Upper lobe of right lung (tissue), 1 donor: ENCODE measurements around the gene PLIN1. TPM values are rescaled to one million over a fixed set of nuclear protein-coding genes. Genes with fewer than 3 reads are reported as not detected.

Experiments
- ATAC-seq: fragments of 200-7000 bp; cut with Tn5 transposase; one replicate; pipeline ENCODE4 v1.9.1; 2020; ENCODE audit warnings: mild to moderate bottlenecking, moderate library complexity
- DNase-seq: peaks from one replicate; pipeline ENCODE4 v3.0.0-alpha.2; 2020
- H3K27ac ChIP-seq: fragments of 200-600 bp; one replicate; pipeline ENCODE4 v1.8.0; 2022
- H3K27me3 ChIP-seq: fragments of 200-600 bp; one replicate; pipeline ENCODE4 v1.8.0; 2022; ENCODE audit warnings: mild to moderate bottlenecking
- H3K36me3 ChIP-seq: fragments of 200-600 bp; one replicate; pipeline ENCODE4 v1.8.0; 2022
- H3K4me1 ChIP-seq: fragments of 200-600 bp; one replicate; pipeline ENCODE4 v1.8.0; 2022
- H3K4me3 ChIP-seq: fragments of 200-600 bp; one replicate; pipeline ENCODE4 v1.8.0; 2022; ENCODE audit warnings: mild to moderate bottlenecking
- H3K9me3 ChIP-seq: fragments of 200-600 bp; one replicate; pipeline ENCODE4 v1.8.0; 2022
- intact Hi-C: fragments of 100-400 bp; cut with DNase I; formaldehyde crosslinking; loops from one replicate; pipeline ENCODE4 v1.11.0; 2022
- total RNA-seq: library from RNA; stranded (reverse); fragmentation: NEBNext Ultra II Directional; extraction: Animal tissue kit (Norgen Biotek cat#: 25700); gene quantifications from one replicate; pipeline ENCODE4 v1.2.1, GENCODE V29; 2021
- TF ChIP-seq, protein P1 (sequence below): fragments of 200-600 bp; IDR thresholded peaks from one replicate; pipeline ENCODE4 v1.8.0; 2022; ENCODE audit warnings: antibody characterized with exemption
- donor health status: DM: no; HTN: yes; CAD: no; lungs with severe emphysema.

The PLIN1 gene
- total RNA-seq, 1 donor from 2014 or later, result 1.1 TPM

DNA sequence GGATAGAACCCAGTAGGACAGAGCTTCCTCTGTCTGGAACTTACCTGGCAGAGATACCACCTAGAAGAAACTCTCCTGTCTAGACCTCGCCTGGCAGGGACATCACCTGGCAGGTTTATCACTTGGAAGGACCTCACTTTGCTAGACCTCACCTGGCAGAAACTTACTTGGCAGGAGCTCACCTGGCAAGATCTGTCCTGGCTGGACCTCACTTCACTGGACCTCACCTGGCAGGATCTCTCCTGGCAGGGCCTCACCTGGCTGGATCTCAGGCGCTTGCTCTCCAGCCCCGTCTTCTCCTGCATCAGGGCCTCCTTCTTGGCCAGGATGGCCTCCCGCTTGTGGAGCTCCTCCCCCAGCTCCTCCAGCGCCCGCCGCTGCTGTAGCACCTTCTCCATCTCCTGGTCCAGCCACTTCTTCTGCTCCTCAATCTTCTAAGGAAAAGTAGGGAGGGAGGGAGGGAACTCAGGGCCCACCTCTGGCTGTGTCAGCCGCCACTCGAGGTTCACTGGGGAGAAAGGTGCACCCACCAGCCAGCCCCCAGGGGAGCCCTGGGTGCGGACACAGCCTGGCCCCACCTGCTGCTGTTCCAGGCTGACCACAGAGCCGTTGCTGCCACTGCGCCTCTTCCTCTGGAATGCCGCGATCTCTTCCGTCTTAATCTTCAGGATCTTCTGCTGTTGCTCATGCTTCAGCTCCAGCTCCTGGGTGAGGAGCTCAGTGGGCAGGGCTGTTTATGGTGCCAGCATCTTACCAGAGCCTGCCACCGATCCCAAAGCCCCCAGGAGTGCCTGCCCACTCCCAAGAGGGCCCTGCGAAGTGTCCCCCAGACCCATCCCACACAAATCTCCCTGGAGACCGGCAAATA is 46.4 kb downstream of the PLIN1 start:
- intact Hi-C loops, result no loop called here
- Histone ChIP-seq H3K4me3 (no peak overlapping the region), H3K36me3 (no peaks in the 10 kb centered on the region), H3K4me1 (no peaks in the 10 kb centered on the region), H3K27ac (no peak overlapping the region), H3K9me3 (no peaks in the 10 kb centered on the region), H3K27me3 (no peaks in the 10 kb centered on the region)
- TF ChIP-seq, protein P1, sequence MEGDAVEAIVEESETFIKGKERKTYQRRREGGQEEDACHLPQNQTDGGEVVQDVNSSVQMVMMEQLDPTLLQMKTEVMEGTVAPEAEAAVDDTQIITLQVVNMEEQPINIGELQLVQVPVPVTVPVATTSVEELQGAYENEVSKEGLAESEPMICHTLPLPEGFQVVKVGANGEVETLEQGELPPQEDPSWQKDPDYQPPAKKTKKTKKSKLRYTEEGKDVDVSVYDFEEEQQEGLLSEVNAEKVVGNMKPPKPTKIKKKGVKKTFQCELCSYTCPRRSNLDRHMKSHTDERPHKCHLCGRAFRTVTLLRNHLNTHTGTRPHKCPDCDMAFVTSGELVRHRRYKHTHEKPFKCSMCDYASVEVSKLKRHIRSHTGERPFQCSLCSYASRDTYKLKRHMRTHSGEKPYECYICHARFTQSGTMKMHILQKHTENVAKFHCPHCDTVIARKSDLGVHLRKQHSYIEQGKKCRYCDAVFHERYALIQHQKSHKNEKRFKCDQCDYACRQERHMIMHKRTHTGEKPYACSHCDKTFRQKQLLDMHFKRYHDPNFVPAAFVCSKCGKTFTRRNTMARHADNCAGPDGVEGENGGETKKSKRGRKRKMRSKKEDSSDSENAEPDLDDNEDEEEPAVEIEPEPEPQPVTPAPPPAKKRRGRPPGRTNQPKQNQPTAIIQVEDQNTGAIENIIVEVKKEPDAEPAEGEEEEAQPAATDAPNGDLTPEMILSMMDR, result no peak
- no peak for ATAC-seq
- no peak for DNase-seq

DNA sequence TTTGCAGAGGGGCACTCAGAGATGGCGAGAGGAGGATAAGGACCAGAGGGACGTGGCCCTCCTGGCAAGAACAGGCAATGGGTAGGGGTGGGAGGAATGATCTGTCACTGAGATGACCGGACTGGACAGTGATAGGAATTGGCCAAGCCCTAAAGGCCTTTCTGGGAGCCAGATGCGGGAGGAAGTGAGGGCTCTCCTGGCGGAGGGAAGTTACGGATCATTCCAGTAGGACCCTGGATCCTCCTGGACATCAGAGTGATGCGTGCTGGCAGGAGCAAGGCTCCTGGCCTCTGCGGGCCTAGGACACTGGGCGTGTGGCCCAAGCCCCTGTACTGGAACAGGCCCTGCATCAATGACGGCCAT is 47.3 kb downstream of the PLIN1 start:
- DNase-seq, result no peak
- Histone ChIP-seq H3K27me3 (no peaks in the 10 kb centered on the region), H3K36me3 (no peaks in the 10 kb centered on the region), H3K4me3 (no peak overlapping the region), H3K9me3 (no peaks in the 10 kb centered on the region), H3K27ac (no peak overlapping the region), H3K4me1 (no peaks in the 10 kb centered on the region)
- ATAC-seq, result no peak
- intact Hi-C loops, result no loop called here
- TF ChIP-seq, protein P1, result no peak

DNA sequence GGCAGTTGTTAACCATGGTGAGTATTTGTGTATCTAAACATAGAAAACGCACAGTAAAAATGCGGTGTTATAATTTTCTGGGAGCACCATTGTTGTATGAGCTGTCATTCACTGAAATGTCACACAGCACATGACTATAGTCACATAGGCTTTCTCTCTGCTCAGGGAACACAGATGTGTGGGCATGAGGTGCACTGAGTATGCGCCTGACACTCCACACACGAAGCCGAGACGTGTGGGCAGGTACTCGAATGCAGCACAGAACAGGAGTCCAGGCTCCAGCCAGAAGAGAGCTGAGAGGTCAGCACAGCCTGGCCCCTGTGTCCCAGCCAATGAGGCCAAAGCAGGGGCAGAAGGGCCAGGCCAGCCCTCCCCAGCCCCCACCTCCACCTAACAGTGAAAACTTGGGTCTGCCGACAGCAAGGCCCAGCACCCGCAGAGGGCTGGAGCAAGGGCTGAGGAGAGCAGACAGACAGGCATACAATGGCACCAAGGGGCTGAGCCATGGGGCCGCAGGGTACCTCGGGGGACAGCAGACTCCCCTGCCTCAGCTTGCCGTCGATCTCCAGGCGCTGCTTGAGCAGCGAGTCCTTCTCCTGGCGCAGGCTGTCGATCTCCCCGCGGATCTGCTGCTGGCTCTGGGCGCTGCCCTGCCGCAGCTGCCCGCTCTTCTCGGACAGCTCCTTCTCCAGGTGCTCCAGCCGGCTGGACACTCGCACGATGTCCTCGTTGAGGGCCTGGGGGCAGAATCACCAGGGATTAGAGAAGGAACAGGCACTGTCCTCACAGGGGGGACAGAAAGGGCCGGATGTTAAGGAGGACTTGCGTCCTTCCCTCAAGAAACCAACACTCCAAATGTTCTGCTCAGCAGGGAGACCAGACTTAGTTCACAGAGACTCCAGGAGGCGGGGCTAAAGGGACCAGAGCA is 47.9 kb downstream of the PLIN1 start:
- Histone ChIP-seq H3K4me3 (no peak overlapping the region), H3K9me3 (no peaks in the 10 kb centered on the region), H3K27me3 (no peaks in the 10 kb centered on the region), H3K36me3 (no peaks in the 10 kb centered on the region), H3K27ac (no peak overlapping the region), H3K4me1 (no peaks in the 10 kb centered on the region)
- DNase-seq (no peak), ATAC-seq (peak; percentile 8)
- TF ChIP-seq, protein P1, result no peak
- intact Hi-C loops, result no loop called here

DNA sequence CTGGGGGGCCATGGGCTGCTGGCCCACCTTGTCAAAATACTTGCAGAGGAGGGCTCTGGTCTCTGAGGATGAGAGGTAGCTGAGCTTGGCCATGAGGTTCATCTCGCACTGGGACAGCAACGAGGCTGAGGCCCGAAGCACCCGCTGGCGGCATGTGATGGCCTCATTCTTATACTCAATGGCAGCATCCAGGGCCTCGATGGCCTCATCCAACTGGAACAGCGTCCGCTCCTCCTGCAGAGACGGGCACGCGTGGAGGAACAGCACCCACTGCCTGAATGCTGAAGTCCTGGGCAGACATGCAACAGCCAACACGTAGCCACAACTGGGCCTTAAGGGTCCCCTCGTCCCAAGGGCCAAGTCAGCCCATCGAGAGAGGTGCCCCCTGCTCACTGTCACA is 48.9 kb downstream of the PLIN1 start:
- H3K27ac ChIP-seq, result no peak overlapping the region
- H3K4me3 ChIP-seq, result no peak overlapping the region
- TF ChIP-seq, protein P1, result no peak
- DNase-seq (no peak), ATAC-seq (no peak)
- intact Hi-C loops, result no loop called here
- H3K4me1 ChIP-seq, result no peaks in the 10 kb centered on the region
- H3K9me3 ChIP-seq, result no peaks in the 10 kb centered on the region
- H3K27me3 ChIP-seq, result no peaks in the 10 kb centered on the region
- no peaks in the 10 kb centered on the region for H3K36me3 ChIP-seq

DNA sequence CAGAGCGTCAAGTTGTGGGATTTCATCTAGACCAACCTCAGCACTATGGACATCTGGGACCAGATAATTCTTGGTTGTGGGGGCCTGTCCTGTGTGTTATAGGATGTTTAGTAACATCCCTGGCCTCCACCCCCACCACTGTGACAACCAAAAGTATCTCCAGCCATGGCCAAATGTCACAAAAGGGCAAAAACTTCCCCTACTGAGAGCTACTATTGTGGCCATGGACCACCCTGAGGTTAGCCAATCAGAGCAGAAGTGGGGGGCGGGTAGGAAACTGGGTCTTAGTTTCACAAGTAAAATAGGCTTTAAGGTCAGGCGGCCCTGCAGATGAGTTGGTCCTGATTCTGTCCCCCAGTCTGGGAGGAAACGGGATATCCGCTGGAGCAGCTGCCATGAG is 49.3 kb downstream of the PLIN1 start:
- ATAC-seq (no peak), DNase-seq (no peak)
- Histone ChIP-seq H3K9me3 (no peaks in the 10 kb centered on the region), H3K27ac (no peak overlapping the region), H3K4me3 (no peak overlapping the region), H3K27me3 (no peaks in the 10 kb centered on the region), H3K4me1 (no peaks in the 10 kb centered on the region), H3K36me3 (no peaks in the 10 kb centered on the region)
- TF ChIP-seq, protein P1, result no peak
- intact Hi-C loops, result no loop called here
